HepG2 (cell line): ENCODE measurements around the gene APBB3. TPM values are rescaled to one million over a fixed set of nuclear protein-coding genes. Genes with fewer than 3 reads are reported as not detected.

ENCODE experiments used
- FOXO1 ChIP-seq: sonication (generic); formaldehyde crosslinking; IDR thresholded peaks from 2 replicates; pipeline ENCODE4 v1.4.0; 2020; ENCODE audit warnings: missing genetic modification reagents
- NCOR1 ChIP-seq: fragments of 200-600 bp; sonication (generic); IDR thresholded peaks from 2 replicates; pipeline ENCODE4 v1.7.0; 2017; ENCODE audit warnings: antibody characterized with exemption, low read length, borderline replicate concordance
- RFXAP ChIP-seq: sonication (generic); formaldehyde crosslinking; IDR thresholded peaks from 2 replicates; pipeline ENCODE4 v1.4.0; 2020; ENCODE audit warnings: missing genetic modification reagents, borderline replicate concordance
- SAP130 ChIP-seq: IDR thresholded peaks from 2 replicates; pipeline ENCODE4 v1.6.1; 2016; ENCODE audit warnings: low read depth
- SIX4 ChIP-seq: sonication (generic); formaldehyde crosslinking; IDR thresholded peaks from 2 replicates; pipeline ENCODE4 v1.4.0; 2020; ENCODE audit warnings: missing genetic modification reagents
- STAT5B ChIP-seq: sonication (generic); formaldehyde crosslinking; IDR thresholded peaks from 2 replicates; pipeline ENCODE4 v1.4.0; 2020; ENCODE audit warnings: missing genetic modification reagents
- ZBTB3 ChIP-seq: sonication (generic); formaldehyde crosslinking; IDR thresholded peaks from 2 replicates; pipeline ENCODE4 v1.4.0; 2020; ENCODE audit warnings: low read depth, mild to moderate bottlenecking, moderate library complexity, missing genetic modification reagents, borderline replicate concordance
- ZBTB34 ChIP-seq: sonication (generic); formaldehyde crosslinking; IDR thresholded peaks from 2 replicates; pipeline ENCODE4 v1.8.0; 2022; ENCODE audit warnings: mild to moderate bottlenecking, missing genetic modification reagents
- ZFP36L1 ChIP-seq: sonication (generic); formaldehyde crosslinking; IDR thresholded peaks from 2 replicates; pipeline ENCODE4 v1.8.0; 2022; ENCODE audit warnings: mild to moderate bottlenecking, missing genetic modification reagents, moderate library complexity
- ZFP91 ChIP-seq: sonication (generic); formaldehyde crosslinking; IDR thresholded peaks from 2 replicates; pipeline ENCODE4 v1.9.0; 2022; ENCODE audit warnings: missing genetic modification reagents, mild to moderate bottlenecking, borderline replicate concordance
- ZNF138 ChIP-seq: sonication (generic); formaldehyde crosslinking; IDR thresholded peaks from 2 replicates; pipeline ENCODE4 v1.5.0; 2020; ENCODE audit warnings: mild to moderate bottlenecking, low read depth, missing genetic modification reagents
- ZNF335 ChIP-seq: sonication (generic); formaldehyde crosslinking; IDR thresholded peaks from 2 replicates; pipeline ENCODE4 v1.4.0; 2020; ENCODE audit warnings: missing genetic modification reagents
- ZNF597 ChIP-seq: sonication (generic); formaldehyde crosslinking; IDR thresholded peaks from 2 replicates; pipeline ENCODE4 v1.5.0; 2020; ENCODE audit warnings: missing genetic modification reagents
- ZNF605 ChIP-seq: sonication (generic); formaldehyde crosslinking; IDR thresholded peaks from 2 replicates; pipeline ENCODE4 v1.8.0; 2022; ENCODE audit warnings: mild to moderate bottlenecking, missing genetic modification reagents
- ZNF724P ChIP-seq: sonication (generic); formaldehyde crosslinking; IDR thresholded peaks from 2 replicates; pipeline ENCODE4 v1.8.0; 2022; ENCODE audit warnings: missing genetic modification reagents, borderline replicate concordance
- polyA plus RNA-seq, 8 experiments: library from polyadenylated mRNA; depleted of rRNA in 3 of 8; stranded (reverse) in 7 of 8; unstranded in 1 of 8; fragments of >200 nt; fragmentation: Illumina TruSeq in 4 of 8; extraction: Trizol in 4 of 8; gene quantifications; 2 replicates each; pipeline versions ENCODE4 v1.2.1 to v1.2.3, GENCODE V29; 2011 to 2016; ENCODE audit warnings: low read depth in 4 of 8, missing spikeins in 1 of 8, mixed read lengths in 1 of 8; ENCODE audit not compliant: insufficient read depth in 1 of 8
- total RNA-seq, 5 experiments: library from RNA; depleted of rRNA; stranded (reverse); fragments of >200 nt; fragmentation: Illumina TruSeq; extraction: Trizol; gene quantifications; 2 replicates each; pipeline ENCODE4 v1.2.3, GENCODE V29; 2016; ENCODE audit warnings: low read depth in 1 of 5
- TF ChIP-seq, protein P1 (sequence below), 2 experiments: sonication (generic) in 1 of 2; formaldehyde crosslinking in 1 of 2; IDR thresholded peaks; 2 replicates each; pipeline versions ENCODE4 v1.4.0 to v1.6.1; 2016 to 2020; ENCODE audit warnings: borderline replicate concordance in 1 of 2, low read depth in 1 of 2, mild to moderate bottlenecking in 1 of 2, missing genetic modification reagents in 1 of 2
- TF ChIP-seq, protein P2 (sequence below), 2 experiments: sonication (generic) in 1 of 2; formaldehyde crosslinking in 1 of 2; IDR thresholded peaks; 2 replicates each; pipeline versions ENCODE4 v1.5.1 to v1.6.1; 2011 to 2020; ENCODE audit warnings: borderline replicate concordance in 1 of 2, low read depth in 1 of 2, low read length in 1 of 2, mild to moderate bottlenecking in 1 of 2, missing genetic modification reagents in 1 of 2, moderate library complexity in 1 of 2

Gene APBB3
- total and polyA plus RNA-seq, 2 of the 13 experiments (the other 11 are each of a cell fraction or from before 2014, with no cell fraction given) = 0.38 to 0.78 TPM

GRCh38 chr5:140547508-140548299 is 16.7 kb downstream of the APBB3 start, which contains the start of gene EIF4EBP3 (continued):
- no peak for TF ChIP-seq ZNF597
- peak; percentile 50; the same call in 1 of the 2 replicates for TF ChIP-seq FOXO1 (CRISPR knock-in tag)
- 0 out of 2 replicates have a peak, but pooled peaks have one; percentile 7 for TF ChIP-seq ZNF724P
- TF ChIP-seq SIX4 (CRISPR knock-in tag) = no peak
- TF ChIP-seq ZNF138 (CRISPR knock-in tag) = no peak
- no peak; the same call in 1 of the 2 replicates for TF ChIP-seq NCOR1
- no peak for TF ChIP-seq STAT5B (CRISPR knock-in tag)
- peak; percentile 90 for TF ChIP-seq RFXAP
- peak; percentile 79 for TF ChIP-seq ZFP91
- peak; percentile 54 for TF ChIP-seq ZBTB34
- TF ChIP-seq, protein P1, sequence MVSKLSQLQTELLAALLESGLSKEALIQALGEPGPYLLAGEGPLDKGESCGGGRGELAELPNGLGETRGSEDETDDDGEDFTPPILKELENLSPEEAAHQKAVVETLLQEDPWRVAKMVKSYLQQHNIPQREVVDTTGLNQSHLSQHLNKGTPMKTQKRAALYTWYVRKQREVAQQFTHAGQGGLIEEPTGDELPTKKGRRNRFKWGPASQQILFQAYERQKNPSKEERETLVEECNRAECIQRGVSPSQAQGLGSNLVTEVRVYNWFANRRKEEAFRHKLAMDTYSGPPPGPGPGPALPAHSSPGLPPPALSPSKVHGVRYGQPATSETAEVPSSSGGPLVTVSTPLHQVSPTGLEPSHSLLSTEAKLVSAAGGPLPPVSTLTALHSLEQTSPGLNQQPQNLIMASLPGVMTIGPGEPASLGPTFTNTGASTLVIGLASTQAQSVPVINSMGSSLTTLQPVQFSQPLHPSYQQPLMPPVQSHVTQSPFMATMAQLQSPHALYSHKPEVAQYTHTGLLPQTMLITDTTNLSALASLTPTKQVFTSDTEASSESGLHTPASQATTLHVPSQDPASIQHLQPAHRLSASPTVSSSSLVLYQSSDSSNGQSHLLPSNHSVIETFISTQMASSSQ (IDR thresholded peaks at IDR 0.05; ENCODE audit: low read depth) = no peak
- TF ChIP-seq, protein P1 (CRISPR knock-in tag; IDR thresholded peaks at IDR 0.05; ENCODE audit: borderline replicate concordance) = no peak
- TF ChIP-seq SAP130 (CRISPR knock-in tag) = peak; percentile 96
- TF ChIP-seq ZNF605 (CRISPR knock-in tag) = no peak
- TF ChIP-seq, protein P2, sequence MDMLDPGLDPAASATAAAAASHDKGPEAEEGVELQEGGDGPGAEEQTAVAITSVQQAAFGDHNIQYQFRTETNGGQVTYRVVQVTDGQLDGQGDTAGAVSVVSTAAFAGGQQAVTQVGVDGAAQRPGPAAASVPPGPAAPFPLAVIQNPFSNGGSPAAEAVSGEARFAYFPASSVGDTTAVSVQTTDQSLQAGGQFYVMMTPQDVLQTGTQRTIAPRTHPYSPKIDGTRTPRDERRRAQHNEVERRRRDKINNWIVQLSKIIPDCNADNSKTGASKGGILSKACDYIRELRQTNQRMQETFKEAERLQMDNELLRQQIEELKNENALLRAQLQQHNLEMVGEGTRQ (IDR thresholded peaks at IDR 0.05; ENCODE audit: low read depth, low read length) = peak; percentile 89
- TF ChIP-seq, protein P2 (CRISPR knock-in tag; IDR thresholded peaks at IDR 0.05; ENCODE audit: borderline replicate concordance) = peak; percentile 87
- no peak for TF ChIP-seq ZNF335 (CRISPR knock-in tag)
- 0 out of 2 replicates have a peak, but pooled peaks have one; percentile 20 for TF ChIP-seq ZFP36L1
- no peak for TF ChIP-seq ZBTB3 (CRISPR knock-in tag)
